ENCODE results near the gene OR52N2.

Gene OR52N2

DNA sequence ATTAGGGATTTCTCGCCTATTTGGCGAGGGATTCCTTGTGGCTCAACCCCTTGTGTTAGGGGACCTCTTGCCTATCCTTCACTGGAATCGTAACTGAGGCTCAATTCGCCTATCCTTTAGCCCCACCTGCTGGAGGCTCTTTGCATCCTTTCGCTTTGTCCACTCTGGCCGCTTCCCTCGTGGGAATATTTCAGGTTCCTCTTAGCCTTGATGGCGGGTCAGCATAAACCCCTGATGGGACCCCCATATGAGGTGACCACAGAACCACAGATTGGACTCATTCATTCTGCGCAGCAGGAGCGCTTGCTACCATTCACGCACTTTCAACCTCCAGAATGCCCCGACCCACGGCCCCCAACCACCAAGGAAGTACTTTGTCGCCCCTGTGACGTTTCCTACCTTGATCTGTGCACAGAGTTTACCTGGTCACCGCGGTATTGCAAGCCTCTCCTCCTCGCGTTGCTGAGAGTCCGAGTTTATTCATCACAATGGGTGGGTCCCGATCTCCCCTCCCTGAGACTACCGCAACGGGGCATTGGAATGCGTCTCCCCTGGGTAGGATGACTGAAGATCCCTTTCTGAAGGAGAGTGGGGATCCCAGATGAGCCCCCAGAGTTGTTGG lies at the start of gene OR52N2:
Gene OR52N2, plus strand, starts transcription at position 425 of the 622 bp plus-strand sequence. CDS start 11,412 bp downstream, outside the sequence.
- DNase-seq, result peak; percentile 48

DNA sequence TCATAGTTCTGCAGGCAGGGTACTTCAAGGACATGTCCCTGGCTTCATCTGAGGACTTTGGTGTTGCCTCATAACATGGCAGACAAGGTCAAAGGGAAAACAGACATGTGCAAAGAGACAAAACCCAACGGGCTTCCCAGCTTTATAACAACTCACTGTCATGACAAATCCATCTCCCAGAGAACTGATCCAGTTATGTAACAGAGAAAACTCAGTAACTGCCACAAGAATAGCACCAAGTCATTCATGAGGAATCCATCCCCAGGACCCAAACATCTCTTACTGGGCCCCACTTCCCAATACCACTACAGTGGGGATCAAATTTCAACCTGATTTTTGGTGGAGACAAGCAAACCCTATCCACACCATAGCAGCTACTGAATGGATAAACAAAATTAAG lies 41.7 kb upstream of the OR52N2 start:
- no peak for DNase-seq

DNA sequence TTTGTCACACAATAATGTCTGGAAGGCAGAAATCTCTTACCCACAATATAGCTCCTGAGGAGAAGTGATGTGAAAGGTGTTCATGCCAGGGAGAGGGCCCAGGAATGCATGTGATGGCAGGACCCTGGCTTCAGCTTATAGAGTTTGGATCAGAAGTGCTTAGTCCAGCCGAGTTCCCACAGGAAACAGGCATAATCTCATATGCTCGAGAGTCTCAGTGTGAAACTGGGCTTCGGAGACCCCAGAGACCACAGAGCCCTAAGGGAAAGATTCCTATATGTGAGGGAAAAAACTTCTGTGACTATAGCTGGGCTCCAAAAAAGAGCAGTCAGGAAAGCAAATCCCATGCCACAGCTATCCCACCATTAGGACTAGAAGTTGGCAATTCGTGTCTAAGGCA lies 25.5 kb upstream of the OR52N2 start, which contains the start of gene OR52N5:
Gene OR52N5, minus strand, starts transcription at position 101 of the 400 bp plus-strand sequence. CDS start 4,721 bp downstream, outside the sequence.
- no peak for DNase-seq

DNA sequence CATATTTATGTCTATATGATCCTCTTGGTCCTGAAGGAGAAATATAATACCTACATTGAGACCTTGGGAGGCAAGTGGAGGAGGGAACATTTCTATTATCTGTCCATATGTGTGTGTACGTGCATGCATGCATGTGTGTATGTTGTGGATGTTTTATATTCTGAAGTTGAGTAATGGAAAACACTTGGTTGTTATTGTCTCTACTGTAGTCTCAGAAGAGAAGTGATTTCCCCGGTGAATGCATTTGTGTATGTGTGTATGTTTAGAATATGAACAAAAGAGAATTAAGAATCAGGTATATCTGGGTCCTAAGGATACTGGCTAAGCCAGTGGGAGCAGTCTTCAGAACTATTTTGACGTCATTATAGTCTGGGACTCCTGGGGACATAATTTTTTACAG lies 17.6 kb upstream of the OR52N2 start, which contains the start of gene OR52N1:
Gene OR52N1, minus strand, starts transcription at position 101 of the 400 bp plus-strand sequence. CDS start 2,449 bp downstream, outside the sequence.
- no peak for DNase-seq

DNA sequence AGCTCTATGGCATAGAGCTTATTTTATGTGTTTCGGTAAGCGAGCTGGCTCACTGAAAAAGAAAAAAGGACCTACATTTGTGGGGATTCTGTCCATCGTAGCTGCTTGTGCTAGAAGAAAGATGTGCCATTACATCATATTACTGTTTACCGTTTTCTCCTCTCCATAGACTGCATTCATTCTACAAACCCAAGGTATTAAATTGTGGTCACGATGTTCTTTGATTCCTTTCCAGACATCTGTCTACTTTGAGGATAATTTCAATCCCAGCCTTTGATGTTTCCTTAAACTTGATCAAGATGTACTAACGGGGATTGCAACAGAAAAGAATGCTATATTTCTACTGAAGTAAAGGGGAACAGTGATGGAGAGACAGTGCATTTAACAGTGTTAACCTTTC lies 12.2 kb upstream of the OR52N2 start:
- no peak for DNase-seq

DNA sequence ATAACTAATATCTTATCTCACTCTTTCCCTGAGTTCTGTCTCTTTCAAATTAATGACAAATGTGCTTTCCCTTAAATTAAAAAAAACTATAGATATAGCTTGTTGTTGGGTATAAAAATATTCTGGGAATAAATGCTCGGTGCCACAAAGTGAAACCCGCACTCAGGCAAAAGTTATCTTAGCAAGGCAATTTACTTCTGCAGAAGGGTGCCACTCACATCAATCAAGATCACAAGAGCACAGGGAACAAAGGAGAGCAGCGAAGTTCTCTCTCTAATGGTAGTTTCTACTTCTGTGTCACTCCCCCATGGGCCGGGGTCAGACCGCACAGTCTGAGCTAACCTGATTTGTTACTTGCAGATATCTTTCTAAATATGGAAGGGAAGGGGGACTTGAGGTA lies 4.7 kb upstream of the OR52N2 start:
- DNase-seq, result no peak

DNA sequence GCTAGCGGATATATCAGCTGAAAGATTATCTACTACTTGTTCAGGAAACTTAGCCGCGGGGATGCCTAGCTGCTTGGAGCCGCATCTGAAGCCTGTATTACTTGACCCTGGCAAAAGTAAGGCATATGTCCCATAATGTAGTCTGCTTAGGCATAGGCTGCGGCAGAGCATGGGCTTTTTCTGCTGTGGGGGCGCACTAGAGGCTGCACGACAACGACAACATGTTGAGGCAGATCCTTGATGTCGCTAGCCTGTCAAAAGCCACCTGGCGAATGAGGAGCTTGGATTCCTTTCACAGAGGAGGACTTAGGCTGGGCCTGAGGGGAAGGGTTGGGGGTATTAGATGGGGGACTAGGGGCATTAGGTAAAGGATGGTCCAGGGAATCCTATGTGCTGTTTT lies 1.1 kb upstream of the OR52N2 start:
- DNase-seq, result no peak

DNA sequence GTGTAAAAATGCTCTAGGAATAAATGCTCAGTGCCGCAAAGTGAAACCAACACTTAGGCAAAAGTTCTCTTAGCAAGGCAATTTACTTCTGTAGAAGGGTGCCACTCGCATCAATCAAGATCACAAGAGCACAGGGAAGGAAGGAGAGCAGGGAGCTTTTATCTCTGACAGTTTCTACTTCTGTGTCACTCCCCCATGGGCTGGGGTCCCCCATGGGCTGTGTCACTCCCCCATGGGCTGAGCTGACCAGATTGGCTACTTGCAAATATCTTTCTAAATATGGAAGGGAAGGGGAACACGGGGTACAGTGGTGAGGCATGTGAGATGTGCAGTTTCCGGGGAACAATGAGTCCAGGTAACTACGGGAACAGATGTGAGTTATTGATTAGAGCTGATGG lies 397 bp downstream of the OR52N2 start:
- DNase-seq, result no peak

DNA sequence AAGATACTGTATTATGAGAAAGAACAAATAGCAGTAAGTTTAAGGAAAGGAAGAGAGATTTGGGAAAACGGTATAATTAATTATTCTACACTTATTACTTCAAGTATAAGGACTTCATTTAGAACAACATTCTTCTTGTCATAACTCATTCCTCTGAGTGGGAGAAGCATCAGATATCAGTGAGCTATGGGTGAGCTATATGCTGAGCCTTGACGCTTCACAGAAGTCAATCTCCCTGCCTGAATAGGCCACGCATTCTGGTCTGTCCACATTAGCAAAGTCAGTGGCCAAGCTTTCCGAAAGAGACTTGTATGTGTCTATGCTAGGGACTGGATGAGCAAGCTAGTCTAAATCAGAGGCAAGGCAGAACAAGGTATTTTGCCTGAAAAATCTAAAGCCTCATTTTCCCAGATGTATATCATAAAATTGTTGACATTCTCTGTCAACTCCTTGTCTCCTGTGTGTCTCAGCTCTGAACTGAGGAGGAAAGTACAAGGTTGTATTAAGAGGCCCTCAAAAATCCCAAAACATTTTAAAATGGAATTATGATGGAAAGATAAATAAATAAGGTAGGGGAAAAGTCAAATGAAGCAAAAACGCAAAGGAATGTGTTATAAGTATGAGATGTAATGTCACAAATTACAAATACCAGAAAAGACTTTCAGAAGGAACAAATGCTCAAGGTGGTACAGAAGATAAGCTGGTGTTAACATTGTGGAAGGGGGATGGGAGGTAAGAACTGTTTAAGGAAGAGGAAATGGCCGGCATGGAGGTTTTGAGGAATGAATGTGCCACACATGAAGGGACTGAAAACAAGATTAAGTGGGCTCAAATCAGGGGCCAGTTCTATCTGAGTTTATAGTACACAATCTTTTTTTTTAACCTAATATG lies 1.4 kb downstream of the OR52N2 start:
- no peak for DNase-seq

DNA sequence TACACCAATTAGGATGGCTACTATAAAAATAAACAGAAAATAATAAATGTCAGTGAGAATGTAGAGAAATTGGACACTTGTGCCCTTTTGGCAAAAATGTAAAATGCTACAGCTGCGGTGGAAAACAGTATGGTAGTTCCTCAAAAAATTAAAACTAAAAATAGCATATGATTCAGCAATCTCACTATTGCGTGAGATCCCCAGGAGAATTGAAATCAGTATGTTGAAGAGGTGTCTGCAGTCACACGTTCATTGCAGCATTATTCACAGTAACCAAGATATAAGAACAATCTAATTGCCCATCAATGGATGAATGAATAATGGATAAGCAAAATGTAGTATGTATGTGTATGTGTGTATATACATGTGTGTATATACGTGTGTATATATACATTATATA lies 6.8 kb downstream of the OR52N2 start:
- no peak for DNase-seq

DNA sequence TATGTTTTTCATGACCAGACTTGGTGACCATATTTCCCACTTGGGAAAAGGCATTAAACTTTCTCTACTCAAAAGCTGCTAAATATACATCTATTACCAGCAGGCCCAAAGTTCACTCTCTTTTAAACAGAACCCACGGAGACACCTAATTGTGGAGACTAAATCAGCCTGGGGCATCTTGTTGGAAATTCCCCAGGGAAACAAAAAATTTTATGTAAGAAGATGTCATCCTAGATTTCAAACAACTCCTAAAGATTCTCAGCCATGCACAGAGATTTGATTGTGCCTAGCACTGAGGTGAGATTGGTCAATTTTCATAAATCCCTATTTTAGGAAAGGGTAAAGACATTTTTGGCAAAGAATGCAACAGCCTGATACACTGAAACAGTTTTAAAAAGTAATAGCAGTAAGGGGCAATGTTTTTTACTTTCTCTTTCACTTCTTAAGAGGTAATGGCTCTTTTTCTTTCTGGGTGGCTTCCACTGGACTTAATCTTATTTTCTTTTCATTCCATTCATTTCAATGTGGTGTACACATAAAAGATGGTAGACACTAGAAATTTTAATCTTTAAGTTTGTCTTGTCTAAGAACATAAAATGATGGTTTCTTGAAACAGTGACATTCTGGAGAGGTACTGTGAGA lies 9.6 kb downstream of the OR52N2 start:
- DNase-seq, result no peak

DNA sequence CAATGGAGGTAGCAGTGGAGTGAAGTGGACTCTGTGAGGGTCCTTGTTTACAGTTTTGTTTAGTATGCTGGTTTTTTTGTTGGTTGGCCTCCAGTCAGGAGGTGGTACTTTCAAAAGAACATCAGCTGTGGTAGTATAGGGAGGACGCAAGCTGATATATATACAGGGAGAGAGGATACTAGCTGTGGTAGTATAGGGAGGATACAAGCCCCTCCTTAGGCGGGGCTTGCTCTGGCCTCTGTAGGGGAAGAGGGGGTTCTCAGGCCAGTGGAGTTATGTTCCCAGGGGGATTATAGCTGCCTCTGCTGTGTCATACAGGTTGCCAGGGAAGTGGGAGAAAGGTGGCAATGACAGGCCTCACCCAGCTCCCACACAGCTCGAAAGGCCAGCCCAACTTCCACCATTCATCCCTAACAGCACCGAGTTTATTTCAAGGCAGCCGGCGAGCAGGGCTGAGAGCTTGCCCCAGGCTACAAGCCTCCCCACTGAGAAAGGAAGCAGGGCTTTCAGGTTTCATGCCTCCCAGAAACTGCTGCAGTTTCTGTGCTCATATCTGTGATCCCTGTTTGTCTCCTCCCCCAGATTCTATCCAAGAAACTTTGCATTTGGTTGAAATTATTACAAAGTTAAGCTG lies 22.6 kb downstream of the OR52N2 start:
- no peak for DNase-seq

DNA sequence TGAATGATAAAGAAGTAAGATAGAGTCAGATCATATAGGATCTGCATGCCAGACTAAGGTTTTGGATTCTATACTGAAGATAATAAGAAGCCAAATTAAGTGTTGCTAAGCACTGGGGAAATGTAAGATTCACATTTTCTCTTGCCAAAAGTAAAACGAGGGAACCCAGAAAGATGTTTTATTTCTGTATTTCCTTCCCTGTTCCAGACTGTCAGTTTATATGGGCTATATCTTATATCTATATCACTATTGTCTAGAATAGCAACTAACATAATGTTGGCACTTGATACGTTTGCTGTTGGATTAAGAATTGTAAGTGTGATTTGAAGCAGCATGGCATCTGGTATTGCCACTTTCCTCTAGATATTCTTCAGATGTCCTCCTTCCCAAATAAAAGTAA lies 24.7 kb downstream of the OR52N2 start:
- DNase-seq, result no peak

DNA sequence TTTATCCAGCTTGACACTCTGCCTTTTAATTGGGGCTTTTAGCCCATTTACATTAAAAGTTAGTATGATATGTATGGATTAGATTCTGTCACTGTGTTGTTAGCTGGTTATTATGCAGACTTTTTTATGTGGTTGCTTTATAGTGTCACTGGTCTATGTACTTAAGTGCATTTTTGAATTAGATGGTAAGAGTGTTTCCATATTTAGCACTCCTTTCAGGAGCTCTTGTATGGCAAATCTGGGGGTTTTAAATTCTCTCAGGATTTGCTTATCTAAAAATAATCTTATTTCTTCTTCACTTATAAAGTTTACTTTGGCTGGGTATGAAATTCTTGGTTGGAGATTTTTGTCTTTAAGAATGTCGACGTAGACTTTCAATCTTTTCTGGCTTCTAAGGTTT lies 29.0 kb downstream of the OR52N2 start:
- DNase-seq, result no peak

DNA sequence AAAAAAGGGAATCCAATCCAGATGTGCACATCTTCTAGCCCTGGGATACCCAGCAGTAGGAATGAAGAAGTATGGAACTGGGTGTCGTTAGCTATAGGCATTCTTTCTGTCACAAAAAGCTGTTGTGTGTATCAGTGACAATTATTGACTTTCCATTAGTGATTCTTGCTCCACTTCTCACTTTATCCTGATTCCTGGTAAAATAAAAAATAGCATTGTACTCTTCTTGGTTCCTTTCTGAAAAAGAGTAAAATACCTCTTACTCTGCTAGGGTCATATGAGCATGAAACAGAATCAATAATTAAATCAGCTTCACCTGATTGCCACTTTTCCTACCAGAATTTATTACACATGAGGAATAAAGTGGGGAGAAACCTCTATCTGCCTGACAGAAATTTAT lies 33.1 kb downstream of the OR52N2 start, which contains the start of gene OR52E6:
Gene OR52E6, minus strand, starts transcription at position 101 of the 400 bp plus-strand sequence. Its CDS starts 0 bp downstream, at position 101.
- DNase-seq, result no peak

DNA sequence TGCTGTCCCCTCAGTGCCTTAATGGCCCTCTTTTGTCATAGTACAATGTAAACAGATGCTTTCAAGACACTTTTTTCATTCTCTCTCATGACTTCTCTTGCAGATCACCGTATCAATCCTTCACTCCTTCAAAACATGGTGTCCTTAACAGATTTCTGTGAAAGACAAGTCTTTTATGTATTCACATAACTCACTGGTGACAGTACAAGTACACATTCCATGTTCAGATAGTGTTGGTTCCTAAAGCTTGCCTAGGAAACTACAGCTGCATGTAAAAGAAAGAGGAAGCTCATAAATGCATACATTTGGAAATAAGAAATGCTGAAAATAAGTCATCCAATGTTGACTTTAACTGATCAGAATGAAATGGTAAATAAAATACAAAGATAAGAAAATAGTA lies 38.0 kb downstream of the OR52N2 start:
- no peak for DNase-seq

DNA sequence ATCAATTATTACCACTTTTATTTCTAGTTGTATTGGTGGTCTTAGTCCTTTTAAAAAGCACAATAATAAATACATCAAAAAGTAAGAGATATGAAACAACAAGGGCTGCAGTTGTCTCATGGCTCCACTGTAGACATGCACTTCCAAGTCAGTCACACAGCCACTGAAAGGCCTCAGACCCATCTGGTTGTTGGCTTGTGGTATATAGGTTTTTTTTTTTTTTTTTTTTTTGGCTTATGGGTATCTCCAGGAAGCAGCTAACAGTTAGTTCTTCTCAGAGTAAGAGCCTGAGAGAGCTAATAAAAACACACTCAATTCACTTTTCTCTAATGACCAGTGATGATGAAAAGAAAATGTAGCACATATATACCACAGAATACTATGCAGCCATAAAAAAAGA lies 39.0 kb downstream of the OR52N2 start:
- DNase-seq, result no peak

DNA sequence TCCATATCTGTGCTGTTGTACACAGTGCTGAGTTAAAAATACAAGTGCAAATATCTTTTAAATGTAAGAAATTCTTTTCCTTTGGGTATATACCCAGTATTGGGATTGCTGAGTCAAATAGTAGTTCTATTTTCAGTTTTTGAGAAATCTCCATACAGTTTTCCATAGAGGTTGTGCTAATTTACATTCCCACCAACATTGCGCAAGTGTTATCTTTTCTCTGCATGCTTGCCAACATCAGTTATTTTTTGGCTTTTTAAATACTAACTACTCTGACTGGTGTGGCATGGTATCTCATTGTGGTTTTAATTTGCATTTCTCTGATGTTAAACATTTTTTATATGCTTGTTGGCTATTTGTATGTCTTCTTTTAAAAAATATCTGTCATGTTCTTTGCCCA lies 42.3 kb downstream of the OR52N2 start:
- no peak for DNase-seq

DNA sequence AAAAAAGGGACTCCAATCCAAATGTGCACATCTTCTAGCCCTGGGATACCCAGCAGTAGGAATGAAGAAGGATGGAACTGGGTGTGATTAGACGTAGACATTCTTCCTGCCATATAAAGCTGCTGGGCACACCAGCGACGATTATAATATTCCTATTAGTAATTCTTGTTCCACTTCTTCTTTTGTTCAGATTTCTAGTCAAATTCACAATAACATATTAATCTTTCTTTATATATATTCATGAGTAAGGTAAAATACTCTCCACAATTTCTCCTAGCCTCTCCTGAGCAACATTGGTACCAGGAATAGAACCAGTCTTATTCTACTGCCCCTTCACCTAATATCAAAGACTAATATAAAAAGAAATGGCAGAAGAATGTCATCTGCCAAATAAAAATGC lies 48.9 kb downstream of the OR52N2 start, which contains the start of gene OR52E8:
Gene OR52E8, minus strand, starts transcription at position 101 of the 400 bp plus-strand sequence. Its CDS starts 0 bp downstream, at position 101.
- DNase-seq, result no peak

DNA sequence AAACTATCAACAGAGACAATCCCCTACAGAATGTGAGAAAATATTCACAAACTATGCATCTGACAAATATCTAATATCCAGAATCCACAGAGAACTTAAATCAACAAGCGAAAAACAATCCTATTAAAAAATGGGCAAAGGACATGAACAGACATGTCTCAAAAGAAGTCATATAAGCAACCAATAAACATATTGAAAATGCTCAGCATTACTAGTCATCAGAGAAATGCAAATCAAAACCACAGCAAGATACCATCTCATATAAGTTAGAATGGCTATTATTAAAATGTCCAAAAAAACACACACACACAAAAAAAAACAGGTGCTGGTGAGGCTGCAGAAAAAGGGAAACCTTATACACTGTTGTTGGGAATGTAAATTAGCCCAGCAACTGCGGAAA lies 57.1 kb downstream of the OR52N2 start:
- no peak for DNase-seq

Measured in DMS153 (cell line).